Sigmoid colon (tissue), 7 donors: ENCODE results near the gene BMPER. TPM values are rescaled to one million over a fixed set of nuclear protein-coding genes. Genes with fewer than 3 reads are reported as not detected.

Source experiments
- DNase-seq: peaks from one replicate; pipeline ENCODE4 v3.0.0-alpha.2; 2019
- H3K27ac ChIP-seq, 4 donors: fragments of 200-600 bp; sonication (generic); one replicate each; pipeline ENCODE4 v1.5.1; 2016 to 2019; ENCODE audit warnings: mild to moderate bottlenecking in 1 of 4
- H3K27me3 ChIP-seq, 3 donors: fragments of 200-600 bp; sonication (generic); one replicate each; pipeline ENCODE4 v1.5.1; 2019; ENCODE audit warnings: mild to moderate bottlenecking in 1 of 3
- H3K36me3 ChIP-seq, 4 donors: fragments of 200-600 bp; sonication (generic); one replicate each; pipeline ENCODE4 v1.5.1; 2016 to 2019
- H3K4me1 ChIP-seq, 4 donors: fragments of 200-600 bp; sonication (generic); one replicate each; pipeline ENCODE4 v1.5.1; 2017 to 2019
- H3K4me3 ChIP-seq, 4 donors: fragments of 200-600 bp; sonication (generic); one replicate each; pipeline ENCODE4 v1.5.1; 2017 to 2019; ENCODE audit warnings: mild to moderate bottlenecking in 2 of 4, moderate library complexity in 1 of 4
- H3K9me3 ChIP-seq, 4 donors: fragments of 200-600 bp in 3 of 4; sonication (generic) in 3 of 4; one replicate each; pipeline versions ENCODE4 v1.5.1 to v1.6.1; 2013 to 2019
- CTCF ChIP-seq, 4 experiments: fragments of 450-650 bp in 3 of 4; fragments of 200-600 bp in 1 of 4; IDR thresholded peaks; one replicate each; pipeline ENCODE4 v1.5.1; 2016 to 2019; ENCODE audit warnings: antibody characterized with exemption in 4 of 4, mild to moderate bottlenecking in 3 of 4, moderate library complexity in 2 of 4
- EP300 ChIP-seq, 4 donors: sonication (generic); formaldehyde crosslinking; IDR thresholded peaks; one replicate each; pipeline ENCODE4 v1.6.1; 2017; ENCODE audit warnings: antibody characterized with exemption in 4 of 4
- POLR2A ChIP-seq, 2 donors: fragments of 450-650 bp; IDR thresholded peaks; one replicate each; pipeline ENCODE4 v1.6.1; 2016; ENCODE audit warnings: antibody characterized with exemption in 2 of 2, mild to moderate bottlenecking in 2 of 2, moderate library complexity in 2 of 2
- POLR2AphosphoS5 ChIP-seq, 4 donors: sonication (generic); formaldehyde crosslinking; IDR thresholded peaks; one replicate each; pipeline ENCODE4 v1.6.1; 2017; ENCODE audit warnings: antibody characterized with exemption in 4 of 4
- WGBS, 2 donors: extraction: QIAGEN DNeasy Blood & Tissue Kit; methylation state at CpG; one replicate each; pipeline ENCODE4 v1.1.7; 2013; 5-methylcytosine and 5-hydroxymethylcytosine counted together
- intact Hi-C: fragments of 100-400 bp; cut with DNase I; formaldehyde crosslinking; loops from one replicate; pipeline ENCODE4 v1.15.1; 2023
- polyA plus RNA-seq, 3 donors: library from polyadenylated mRNA; stranded (reverse); fragments of 200-250 nt; gene quantifications; one replicate each; pipeline ENCODE4 v1.2.3, GENCODE V29; 2013
- total RNA-seq, 4 donors: library from RNA; depleted of rRNA; stranded (reverse); fragments of >200 nt; gene quantifications; one replicate each; pipeline ENCODE4 v1.1.0, GENCODE V29; 2016
- donor health status: healthy with polysubstance abuse.
- donor health status: Bipolar disorder and iron deficiency.
- donor health status: healthy.

The BMPER gene
- total and polyA plus RNA-seq, 7 donors = 0.51 to 3.1 (median 1.6) TPM; not detected in 1

- Histone ChIP-seq H3K9me3 (no peaks in the 10 kb centered on the region), H3K4me1 (peaks cover 0 to 11% (median 5%) of the 10 kb centered on the region in 4 donors), H3K27ac (no peak overlapping the region), H3K36me3 (no peaks in the 10 kb centered on the region), H3K4me3 (no peak overlapping the region), H3K27me3 (no peaks in the 10 kb centered on the region)
- DNase-seq = no peak
- intact Hi-C loops = no loop called here
- 88 to 90% methylated on average over 5 of the region's 5 CpGs for WGBS, 2 donors
- TF ChIP-seq POLR2A (IDR thresholded peaks at IDR 0.05) = no peak
- TF ChIP-seq POLR2AphosphoS5 (IDR thresholded peaks at IDR 0.05) = no peak
- no peak for TF ChIP-seq CTCF (IDR thresholded peaks at IDR 0.05)
- TF ChIP-seq EP300 (IDR thresholded peaks at IDR 0.05) = no peak
These were observed 44.8 kb downstream of the BMPER start for GRCh38 chr7:33950047-33950714.

- TF ChIP-seq POLR2AphosphoS5 (IDR thresholded peaks at IDR 0.05) (no peak), CTCF (IDR thresholded peaks at IDR 0.05) (no peak), POLR2A (IDR thresholded peaks at IDR 0.05) (no peak), EP300 (IDR thresholded peaks at IDR 0.05) (no peak)
- peaks cover 0 to 11% (median 3%) of the 10 kb centered on the region in 4 donors for H3K4me1 ChIP-seq
- 87 to 93% methylated on average over 3 of the region's 3 CpGs for WGBS, 2 donors
- intact Hi-C loops = no loop called here
- no peaks in the 10 kb centered on the region for H3K9me3 ChIP-seq
- DNase-seq = no peak
- H3K27me3 ChIP-seq = no peaks in the 10 kb centered on the region
- H3K4me3 ChIP-seq = no peak overlapping the region
- H3K27ac ChIP-seq = no peak overlapping the region
- H3K36me3 ChIP-seq = no peaks in the 10 kb centered on the region
These were observed 47.5 kb downstream of the BMPER start for GRCh38 chr7:33952824-33953223.

- Histone ChIP-seq H3K36me3 (no peaks in the 10 kb centered on the region), H3K27ac (no peak overlapping the region), H3K4me1 (no peaks in the 10 kb centered on the region), H3K27me3 (no peaks in the 10 kb centered on the region), H3K4me3 (no peak overlapping the region), H3K9me3 (no peaks in the 10 kb centered on the region)
- no peak for DNase-seq
- intact Hi-C loops = no loop called here
- 89 to 92% methylated on average over 1 of the region's 1 CpG for WGBS, 2 donors
- no peak for TF ChIP-seq EP300 (IDR thresholded peaks at IDR 0.05)
- no peak for TF ChIP-seq CTCF (IDR thresholded peaks at IDR 0.05)
- TF ChIP-seq POLR2AphosphoS5 (IDR thresholded peaks at IDR 0.05) = no peak
- no peak for TF ChIP-seq POLR2A (IDR thresholded peaks at IDR 0.05)
These were observed 52.8 kb downstream of the BMPER start for GRCh38 chr7:33958104-33958503.

GRCh38 chr7:33959676-33960075, 54.3 kb downstream of the BMPER start:
- TF ChIP-seq POLR2A (IDR thresholded peaks at IDR 0.05) (no peak), CTCF (IDR thresholded peaks at IDR 0.05) (no peak), POLR2AphosphoS5 (IDR thresholded peaks at IDR 0.05) (no peak), EP300 (IDR thresholded peaks at IDR 0.05) (no peak)
- H3K4me1 ChIP-seq = peaks cover 0 to 5% (median 0%) of the 10 kb centered on the region in 4 donors
- 82 to 87% methylated on average over 1 of the region's 1 CpG for WGBS, 2 donors
- no peak overlapping the region for H3K4me3 ChIP-seq
- H3K36me3 ChIP-seq = no peaks in the 10 kb centered on the region
- H3K9me3 ChIP-seq = no peaks in the 10 kb centered on the region
- H3K27me3 ChIP-seq = no peaks in the 10 kb centered on the region
- intact Hi-C loops = no loop called here
- H3K27ac ChIP-seq = no peak overlapping the region
- DNase-seq = no peak

GRCh38 chr7:33961948-33962347, 56.6 kb downstream of the BMPER start:
- Histone ChIP-seq H3K27ac (no peak overlapping the region), H3K36me3 (no peaks in the 10 kb centered on the region), H3K9me3 (no peaks in the 10 kb centered on the region), H3K27me3 (no peaks in the 10 kb centered on the region), H3K4me3 (no peak overlapping the region), H3K4me1 (peaks cover 0 to 7% (median 4%) of the 10 kb centered on the region in 4 donors)
- intact Hi-C loops = no loop called here
- no peak for DNase-seq
- 77 to 90% methylated on average over 1 of the region's 1 CpG for WGBS, 2 donors
- TF ChIP-seq EP300 (IDR thresholded peaks at IDR 0.05) (no peak), POLR2AphosphoS5 (IDR thresholded peaks at IDR 0.05) (no peak), POLR2A (IDR thresholded peaks at IDR 0.05) (no peak), CTCF (IDR thresholded peaks at IDR 0.05) (no peak)
